BJ (cell line): ENCODE data around the gene TNFAIP8L3. TPM values are rescaled to one million over a fixed set of nuclear protein-coding genes. Genes with fewer than 3 reads are reported as not detected.

Experiments
- CTCF ChIA-PET: fragments of 350-600 bp; formaldehyde crosslinking; extraction: SDS; loops from one replicate; lab custom pipeline; 2021; ENCODE audit warnings: antibody characterized with exemption, inconsistent platforms; lab: Yijun Ruan, JAX
- POLR2A ChIA-PET: fragments of 300-600 bp; sonication (Branson Sonifier 250); formaldehyde crosslinking; extraction: SDS; loops from one replicate; lab custom pipeline; 2021; ENCODE audit warnings: antibody characterized with exemption; lab: Charles Lee
- DNase-seq: peaks from one replicate; pipeline ENCODE4 v3.0.0-alpha.2; 2011; ENCODE audit warnings: low read depth
- H3K27me3 ChIP-seq: 2 replicates; pipeline ENCODE4 v1.6.0; 2011; ENCODE audit warnings: low read length; ENCODE audit not compliant: control insufficient read depth, insufficient read depth
- H3K36me3 ChIP-seq: 2 replicates; pipeline ENCODE4 v1.5.1; 2011; ENCODE audit warnings: low read length; ENCODE audit not compliant: control insufficient read depth, insufficient read depth
- H3K4me3 ChIP-seq: 2 replicates; pipeline ENCODE4 v1.5.1; 2011; ENCODE audit warnings: low read depth, mild to moderate bottlenecking, control low read depth, low read length
- CTCF ChIP-seq: IDR thresholded peaks from 2 replicates; pipeline ENCODE4 v1.5.1; 2011; ENCODE audit warnings: low read depth, mild to moderate bottlenecking, control low read depth, inconsistent platforms, low read length, moderate library complexity; ENCODE audit not compliant: insufficient read depth
- polyA plus RNA-seq: library from polyadenylated mRNA; depleted of rRNA; stranded (reverse); fragments of >200 nt; gene quantifications from 2 replicates; pipeline ENCODE4 v1.2.3, GENCODE V29; 2011

The TNFAIP8L3 gene
- polyA plus RNA-seq, 1 experiment: 0.04 TPM

- no peak for TF ChIP-seq CTCF
- Histone ChIP-seq H3K4me3 (no peak overlapping the region), H3K27me3 (peaks cover 32% of the 10 kb centered on the region), H3K36me3 (no peaks in the 10 kb centered on the region)
- DNase-seq: no peak
- CTCF ChIA-PET: interaction anchor here (2.1 kb wide), 1 partner anchor 36 kb away, joined by 6 read pairs; no protein-coding TSS in a partner anchor
- POLR2A ChIA-PET: interaction anchor here (0.7 kb wide), 1 partner anchor 36 kb away, joined by 8 read pairs; no protein-coding TSS in a partner anchor
Measured at GRCh38 chr15:51096976-51097375, 2.3 kb upstream of the TNFAIP8L3 start.

GRCh38 chr15:51095681-51096331, 1.1 kb upstream of the TNFAIP8L3 start:
- no peaks in the 10 kb centered on the region for H3K36me3 ChIP-seq
- ChIA-PET CTCF (no interaction called here), POLR2A (no interaction called here)
- H3K4me3 ChIP-seq: no peak overlapping the region
- DNase-seq: no peak
- no peak for TF ChIP-seq CTCF
- peaks cover 36% of the 10 kb centered on the region for H3K27me3 ChIP-seq

- ChIA-PET POLR2A (no interaction called here), CTCF (no interaction called here)
- no peak for TF ChIP-seq CTCF
- Histone ChIP-seq H3K36me3 (no peaks in the 10 kb centered on the region), H3K27me3 (peaks cover 42% of the 10 kb centered on the region), H3K4me3 (peak overlapping the region; percentile 44)
- DNase-seq: no peak
Measured at GRCh38 chr15:51093839-51094605, 684 bp downstream of the TNFAIP8L3 start.

GRCh38 chr15:51093488-51093838, 1.2 kb downstream of the TNFAIP8L3 start:
- ChIA-PET CTCF (no interaction called here), POLR2A (no interaction called here)
- Histone ChIP-seq H3K4me3 (no peak overlapping the region), H3K27me3 (peaks cover 42% of the 10 kb centered on the region), H3K36me3 (no peaks in the 10 kb centered on the region)
- DNase-seq: no peak
- TF ChIP-seq CTCF: no peak

GRCh38 chr15:51092480-51093040, 2.1 kb downstream of the TNFAIP8L3 start:
- no peaks in the 10 kb centered on the region for H3K36me3 ChIP-seq
- ChIA-PET POLR2A (no interaction called here), CTCF (interaction anchor here (1.0 to 1.1 kb wide), 3 partner anchors 16 to 41 kb away, joined by 3 read pairs; no protein-coding TSS in a partner anchor)
- peaks cover 38% of the 10 kb centered on the region for H3K27me3 ChIP-seq
- H3K4me3 ChIP-seq: no peak overlapping the region
- no peak for TF ChIP-seq CTCF
- no peak for DNase-seq
